CMK (cell line): ENCODE results near the gene NID2.

ENCODE experiments used
- DNase-seq: peaks from one replicate; pipeline ENCODE4 v3.0.0-alpha.2; 2010; ENCODE audit warnings: low read depth

The NID2 gene

DNA sequence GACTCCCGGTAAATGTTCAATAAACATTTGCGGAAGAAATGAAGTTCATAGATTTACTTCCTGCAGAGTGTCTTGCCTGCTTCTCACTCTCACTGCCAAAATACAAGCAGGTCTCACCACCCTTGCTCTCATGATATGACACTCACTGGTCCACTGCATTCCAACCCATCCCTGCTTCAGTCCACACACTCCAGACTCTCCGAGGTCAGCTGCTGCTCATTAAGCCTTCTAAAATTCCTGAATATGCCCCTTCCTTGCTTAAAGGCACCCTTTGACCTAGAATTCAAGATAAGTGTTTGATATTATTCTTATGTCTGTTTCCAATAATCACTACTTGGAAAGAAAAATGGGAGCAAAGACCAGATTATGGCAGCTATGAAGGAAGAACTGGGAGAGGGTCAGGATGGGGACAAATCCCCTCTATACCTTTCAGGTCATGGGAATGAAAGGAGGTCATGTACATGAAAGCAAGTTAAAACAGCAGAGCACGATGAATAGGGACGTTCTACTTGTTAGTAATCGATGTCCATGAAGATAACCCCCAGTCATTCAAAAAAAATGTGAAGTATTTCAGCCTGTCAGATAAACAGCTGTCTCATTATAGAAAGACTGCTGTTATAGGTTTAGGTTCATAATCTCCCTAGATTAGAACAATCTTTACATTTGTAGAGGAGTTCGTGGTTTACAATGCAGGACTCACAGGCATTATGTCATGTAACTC, 10.5 kb upstream of the NID2 start:
- no peak for DNase-seq

DNA sequence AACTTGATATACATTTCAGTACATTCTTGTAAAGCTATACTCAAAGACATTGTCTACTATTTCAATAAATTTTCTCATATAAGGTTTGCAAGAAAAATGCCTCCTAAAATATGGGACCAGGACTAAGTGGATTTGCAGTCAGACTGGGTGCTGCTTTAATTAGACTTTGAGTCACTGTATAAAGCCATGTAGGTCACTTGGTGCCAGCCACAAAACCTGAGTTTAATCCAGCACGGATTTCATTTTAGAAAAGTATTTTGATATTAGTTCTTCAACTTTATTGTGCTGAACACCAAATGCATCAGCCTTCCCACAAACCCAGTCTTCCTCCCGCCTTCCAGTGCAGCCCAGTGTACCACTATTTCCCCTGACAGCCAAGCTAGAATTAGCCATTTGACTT, 9.9 kb upstream of the NID2 start:
- no peak for DNase-seq

DNA sequence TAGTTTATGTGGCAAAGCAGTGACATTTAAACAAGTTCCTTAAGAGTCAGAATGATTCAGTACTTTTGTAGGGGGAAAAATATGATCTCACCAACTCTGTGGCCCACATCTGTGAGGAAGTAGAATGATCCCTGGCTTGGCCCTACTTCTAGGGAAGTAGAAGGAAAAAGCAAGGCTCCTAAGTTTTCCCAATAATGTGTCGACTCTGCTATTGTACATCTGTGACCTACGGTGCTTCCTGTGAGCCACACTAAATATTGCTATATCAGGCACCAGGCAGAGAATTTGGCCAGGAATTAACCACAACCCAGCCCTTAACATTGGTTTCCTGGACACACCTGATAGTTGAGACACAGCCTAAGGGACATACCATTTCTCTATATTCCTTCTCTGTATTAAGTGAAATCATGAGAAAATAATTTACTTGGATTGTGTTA, 9.3 kb upstream of the NID2 start:
- DNase-seq = no peak

DNA sequence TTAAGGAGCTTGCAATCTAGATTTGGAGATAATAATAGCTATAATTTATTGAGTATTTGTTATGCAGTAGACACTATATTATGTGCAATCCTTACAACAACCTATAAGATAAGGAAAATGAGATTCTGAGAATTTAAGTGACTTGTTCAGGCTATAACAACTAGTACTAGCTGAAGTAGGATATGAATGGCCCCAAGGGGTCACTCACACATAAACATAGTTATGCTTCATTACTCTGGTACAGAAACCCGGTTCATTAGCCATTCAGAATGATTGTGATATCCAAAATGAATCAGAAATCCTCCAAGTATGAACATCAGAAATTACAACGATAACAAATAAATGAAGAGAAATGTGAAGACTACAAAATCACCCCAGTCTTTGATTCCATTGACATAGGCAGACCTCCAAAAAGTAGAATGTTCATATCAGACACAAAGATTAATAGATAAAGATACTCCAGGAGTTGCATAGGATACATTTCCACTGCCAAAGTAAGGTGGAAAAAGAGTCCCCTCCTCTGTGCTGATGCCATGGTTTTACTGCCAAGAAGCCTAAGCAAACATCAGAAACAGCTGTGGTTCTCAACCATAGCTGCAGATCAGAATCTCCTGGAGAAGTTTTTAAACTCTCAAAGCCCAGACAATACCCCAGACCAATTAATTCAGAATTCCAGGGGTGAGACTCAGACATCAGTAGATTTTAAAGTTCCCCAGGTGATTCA, 8.6 kb upstream of the NID2 start:
- DNase-seq = no peak

DNA sequence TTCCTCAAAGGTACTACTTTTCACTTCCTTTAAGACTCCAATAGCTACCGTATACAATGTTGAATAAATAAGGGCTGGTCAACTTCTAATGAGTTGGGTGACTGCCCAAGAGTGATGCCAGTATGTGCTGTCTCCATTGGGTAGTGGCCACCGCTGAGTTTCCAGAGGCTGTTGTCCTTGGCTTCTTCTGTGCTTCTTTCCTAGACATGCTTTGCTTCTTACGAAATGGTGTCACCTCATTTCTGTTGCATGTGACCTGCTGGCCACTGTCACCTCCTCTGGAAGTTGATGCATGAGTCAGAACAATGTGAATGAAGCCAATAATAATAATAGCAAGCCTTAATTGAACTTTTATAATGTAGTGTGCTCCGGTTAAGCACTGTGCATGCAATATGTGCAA, 7.5 kb upstream of the NID2 start:
- DNase-seq = no peak

DNA sequence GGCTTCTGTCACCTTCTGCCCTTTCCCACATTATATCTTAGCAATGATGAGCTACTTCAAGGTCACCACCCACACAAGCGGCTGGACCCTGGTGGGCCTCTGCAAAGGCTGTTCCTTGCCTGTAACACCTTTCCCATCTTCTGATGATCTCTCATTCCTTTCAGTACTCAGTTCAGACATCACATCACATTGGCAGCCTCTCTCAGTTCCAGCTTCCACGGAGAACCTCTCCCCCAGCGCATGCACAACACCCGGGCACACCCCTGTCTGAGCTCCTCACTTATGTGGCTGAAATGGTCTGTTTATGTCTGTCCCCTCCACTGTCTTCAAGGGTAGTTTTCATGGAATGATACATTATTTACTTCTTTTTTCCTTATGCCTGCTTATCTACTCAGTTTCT, 6.5 kb upstream of the NID2 start:
- no peak for DNase-seq

DNA sequence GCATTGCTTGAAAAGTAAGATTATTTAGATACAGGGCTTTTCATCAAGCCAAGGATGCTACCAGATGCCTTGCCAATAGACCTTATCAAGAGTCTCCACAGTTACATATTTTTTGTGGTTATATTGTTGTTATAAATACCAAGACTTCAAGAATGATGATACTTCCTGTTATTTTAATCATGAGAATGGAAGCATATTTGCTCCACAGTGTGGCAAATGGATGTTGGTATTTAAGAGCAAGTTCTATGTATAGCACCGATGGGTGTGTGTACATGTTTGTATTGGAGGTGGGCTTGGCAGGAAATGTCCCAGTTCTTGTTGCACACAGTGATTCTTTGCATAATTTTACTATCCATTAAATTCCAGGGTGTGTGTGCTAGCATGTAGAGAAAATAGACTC, 4.4 kb upstream of the NID2 start:
- DNase-seq = no peak

DNA sequence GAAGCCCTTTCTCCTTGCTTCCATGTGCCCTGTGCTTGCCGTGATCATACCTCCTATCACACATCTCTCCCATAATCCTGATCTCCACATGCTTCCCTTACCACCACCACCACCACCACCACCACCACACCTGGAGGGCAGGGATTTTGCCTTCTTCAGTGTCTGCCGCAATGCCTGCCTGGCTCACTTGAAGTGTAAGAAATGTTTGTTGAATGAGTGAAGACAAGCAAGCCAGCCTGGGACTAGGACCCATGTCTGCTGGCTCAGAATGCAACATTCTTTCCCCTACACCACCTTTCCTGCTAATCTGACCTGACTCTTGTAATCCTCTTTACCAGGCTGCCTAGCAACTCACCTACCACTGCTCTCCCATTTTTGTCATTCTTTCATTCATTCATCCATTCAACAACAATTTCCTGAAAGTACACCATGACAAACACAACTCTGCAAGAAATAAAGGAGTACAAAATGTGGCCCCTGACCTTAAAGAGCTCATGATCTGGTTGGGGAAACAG, 3.5 kb upstream of the NID2 start:
- no peak for DNase-seq

DNA sequence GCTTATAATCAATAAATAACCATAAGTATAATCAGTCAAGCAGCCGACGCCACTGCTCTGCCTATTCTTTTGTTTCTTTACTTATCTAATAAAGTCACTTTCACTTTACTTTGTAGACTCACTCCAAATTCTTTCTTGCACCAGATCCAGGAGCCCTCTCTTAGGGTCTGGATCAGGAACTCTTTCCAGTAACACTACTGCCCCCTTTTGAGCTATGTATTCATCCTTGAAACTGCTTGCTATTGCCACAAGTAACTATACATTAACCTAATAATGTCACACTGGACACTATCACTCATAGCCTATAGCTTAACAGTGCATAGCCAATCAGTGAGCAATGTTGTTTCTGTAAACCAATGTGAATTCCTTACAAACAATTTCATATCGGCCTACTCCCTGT, 2.8 kb upstream of the NID2 start:
- DNase-seq = no peak

DNA sequence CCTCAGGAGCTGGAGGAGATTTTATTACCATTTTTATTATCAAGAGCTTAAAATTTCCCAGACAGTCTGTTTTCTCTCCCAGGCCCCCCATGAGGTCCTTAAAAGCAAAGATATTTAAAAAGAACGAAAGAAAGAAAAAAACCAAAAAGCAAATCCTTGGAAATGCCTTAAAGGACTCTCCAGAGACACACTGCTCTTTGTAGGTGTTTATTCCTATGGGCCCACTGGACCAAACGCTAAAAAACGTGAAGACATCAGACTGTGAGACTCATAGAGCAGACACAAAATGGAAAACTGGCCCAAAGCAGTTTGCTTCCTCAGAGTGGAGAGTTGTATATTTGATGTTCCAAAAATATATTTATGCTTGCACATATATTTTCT, 1.2 kb upstream of the NID2 start:
- DNase-seq = no peak

DNA sequence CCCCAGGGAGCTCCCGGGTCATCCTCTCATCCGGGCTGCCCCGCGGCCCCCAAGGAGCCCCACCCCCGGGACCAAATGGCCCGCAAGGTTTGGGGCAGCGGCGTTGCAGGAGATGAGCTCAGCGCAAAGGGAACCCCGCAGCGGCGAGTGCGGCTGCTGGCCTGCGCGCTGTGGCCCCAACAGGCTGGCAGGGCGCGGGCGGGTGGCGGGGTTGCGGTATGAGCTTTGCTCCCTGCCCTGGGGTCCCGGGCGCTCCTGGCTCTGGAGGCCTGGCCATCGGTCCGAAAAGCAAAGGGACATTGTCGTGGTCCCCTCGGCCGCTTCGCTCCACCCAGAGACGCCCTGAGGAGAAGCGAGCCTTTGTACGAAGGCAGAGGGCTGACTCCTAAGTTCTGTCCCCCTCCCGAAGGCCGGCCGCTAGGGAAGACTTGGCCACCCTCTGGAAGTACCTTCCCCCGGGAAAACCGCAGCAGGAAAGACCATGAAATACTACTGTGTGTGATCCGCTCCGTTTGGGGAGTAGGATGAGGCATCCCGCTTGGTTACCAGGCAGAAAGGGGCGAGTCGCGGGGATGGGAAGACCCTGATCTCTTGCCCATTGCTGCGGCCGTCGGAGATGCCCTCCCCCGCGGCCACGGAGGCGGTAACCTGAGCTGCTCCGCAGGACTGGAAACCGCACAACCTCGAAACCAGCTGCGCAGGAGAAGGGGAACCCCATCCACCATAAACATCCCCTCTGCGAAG, 620 bp upstream of the NID2 start:
- DNase-seq = no peak

DNA sequence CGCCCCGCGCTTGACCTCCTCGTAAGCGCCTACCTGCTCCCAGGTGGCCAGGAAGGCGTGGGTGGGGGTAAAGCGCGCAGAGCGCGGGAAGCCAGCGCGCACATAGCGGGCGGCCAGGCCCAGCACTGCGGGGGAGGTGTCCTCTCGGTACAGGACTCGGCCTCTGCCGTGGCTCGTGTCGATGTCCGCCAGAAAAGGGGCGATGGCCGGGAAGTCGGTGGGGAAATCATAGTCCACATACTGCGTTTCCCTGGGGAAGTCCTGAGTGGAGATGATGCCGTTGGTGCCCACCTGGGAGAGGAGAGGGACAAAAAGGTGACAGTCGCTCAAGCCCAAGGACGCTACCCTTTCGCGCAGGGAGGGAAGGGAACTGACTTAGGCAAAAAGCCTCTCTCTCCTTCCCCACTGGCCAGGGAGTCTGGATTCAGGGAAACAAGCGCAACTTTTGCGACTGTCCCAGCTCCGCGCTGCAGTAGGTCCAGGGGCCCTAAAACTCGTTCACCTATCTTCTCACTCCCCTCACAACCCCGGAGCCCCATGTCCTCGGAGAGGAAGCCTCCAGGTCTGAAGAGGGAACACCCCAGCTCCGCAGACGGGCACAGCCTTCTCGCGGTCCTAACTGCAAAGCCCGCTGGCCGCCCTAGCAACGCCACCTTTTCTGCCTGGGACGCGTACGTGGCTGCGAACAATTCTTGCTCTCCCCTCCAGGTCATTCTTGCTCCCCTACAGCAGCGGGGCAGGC, 815 bp downstream of the NID2 start:
- no peak for DNase-seq

DNA sequence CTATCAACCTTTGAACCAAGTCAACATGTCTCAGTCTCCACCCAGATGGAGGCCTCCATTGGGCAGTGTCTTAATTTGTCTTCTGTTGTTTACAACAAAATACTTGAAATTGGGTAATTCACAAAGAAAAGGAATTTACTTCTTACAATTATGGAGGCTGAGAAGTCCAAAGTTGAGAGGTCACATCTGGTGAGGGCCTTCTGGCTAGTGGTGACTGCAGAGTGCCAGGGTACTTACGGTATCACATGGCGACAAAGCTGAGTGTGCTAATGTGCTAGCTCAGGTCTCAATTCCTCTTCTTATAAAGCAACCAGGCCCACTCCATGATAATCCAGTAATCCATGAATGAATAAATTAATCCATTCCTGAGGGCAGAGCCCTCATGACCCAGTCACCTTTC, 4.7 kb downstream of the NID2 start:
- DNase-seq = no peak

DNA sequence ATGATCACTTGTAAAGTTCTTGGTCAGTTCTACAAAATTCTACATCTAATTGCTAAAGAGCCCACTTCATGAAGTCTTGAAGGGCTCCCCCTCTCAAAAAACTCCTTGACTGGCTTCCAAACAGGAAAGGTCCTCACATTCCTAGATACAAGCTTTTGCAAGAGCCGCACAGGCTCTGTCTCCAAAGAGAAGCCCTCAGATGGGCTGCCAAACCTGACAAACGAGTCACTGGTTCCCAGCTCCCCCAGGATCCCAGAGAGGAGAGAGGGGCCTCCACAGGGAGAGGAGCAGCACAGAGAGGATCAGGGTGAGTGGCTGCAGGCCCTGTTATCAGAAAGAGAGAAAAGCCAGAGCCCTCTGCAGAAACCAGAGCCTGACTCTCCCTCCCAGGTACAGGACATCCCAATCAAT, 5.8 kb downstream of the NID2 start:
- no peak for DNase-seq

DNA sequence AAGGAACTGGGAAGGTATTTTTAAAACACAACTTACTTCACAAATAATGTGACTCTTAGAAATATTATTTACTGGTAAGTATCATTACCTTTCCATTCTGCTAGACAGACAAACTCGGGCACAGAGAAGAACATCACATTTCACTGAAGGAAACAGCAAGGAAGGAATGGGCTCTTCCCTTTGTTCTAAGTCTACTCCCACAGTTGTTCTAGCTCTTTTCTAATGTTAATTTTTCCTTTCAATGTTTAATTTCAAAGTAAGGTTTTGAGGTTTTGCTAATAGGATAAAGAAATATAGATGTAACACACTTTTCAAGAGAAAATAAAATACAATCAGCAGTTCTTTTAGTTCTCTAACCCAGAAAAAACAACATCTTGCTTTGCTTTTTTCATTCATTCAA, 7.0 kb downstream of the NID2 start:
- no peak for DNase-seq

DNA sequence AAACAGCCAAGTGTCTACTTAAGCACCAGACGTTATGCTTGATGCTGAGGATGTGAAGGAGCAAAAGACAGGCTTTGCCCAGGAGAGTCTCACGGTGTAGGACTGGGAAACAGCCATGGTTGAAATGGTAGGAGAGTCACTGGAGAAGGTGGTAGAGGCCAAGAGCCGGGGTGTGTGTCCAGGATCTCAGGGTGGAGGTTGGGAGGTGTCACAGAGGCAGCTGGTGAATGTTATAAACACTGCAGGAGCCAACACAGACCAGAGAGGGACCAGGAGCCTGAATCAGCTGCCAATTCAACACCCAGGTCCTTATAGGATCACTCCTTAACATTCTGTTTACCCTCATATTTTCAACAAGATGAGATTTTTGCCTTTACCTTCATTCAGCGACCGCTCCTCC, 7.5 kb downstream of the NID2 start:
- no peak for DNase-seq

DNA sequence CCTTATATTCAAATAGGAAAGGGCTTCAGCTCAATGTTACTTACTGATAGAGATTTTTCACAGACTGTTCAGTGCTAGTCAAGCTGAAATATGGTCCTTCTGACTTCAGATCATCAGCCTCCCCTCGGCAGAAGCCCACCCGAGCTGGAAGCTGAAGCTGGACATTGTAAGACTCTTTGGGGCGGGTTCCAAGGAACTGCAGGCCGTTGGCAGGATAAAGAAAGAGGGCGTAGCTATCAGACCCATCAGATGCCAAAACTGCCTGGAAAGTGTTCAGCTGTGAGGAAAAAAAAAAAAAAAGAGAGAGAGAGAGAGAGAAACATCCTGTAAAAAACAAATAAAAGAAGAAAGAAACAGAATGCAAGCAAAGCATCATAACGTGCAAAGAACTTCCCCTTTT, 8.8 kb downstream of the NID2 start:
- DNase-seq = no peak

DNA sequence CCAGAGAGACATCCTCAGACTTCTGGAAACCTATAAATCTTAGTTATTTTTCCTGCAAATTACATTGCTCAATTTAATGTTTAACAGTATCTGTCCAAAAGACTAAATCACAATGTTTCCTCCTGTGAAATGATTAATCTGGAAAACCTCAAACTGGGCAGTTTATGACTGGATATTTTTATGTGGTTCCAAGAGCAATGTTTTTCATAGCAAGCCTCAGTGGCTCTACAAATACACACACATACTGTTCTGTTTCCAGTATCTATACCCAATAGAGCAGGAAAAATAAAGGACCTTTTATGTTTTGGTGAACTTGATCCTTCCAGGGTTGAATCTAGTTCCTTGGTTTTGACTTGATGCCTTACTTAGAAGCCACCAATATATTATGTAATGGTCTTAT, 9.2 kb downstream of the NID2 start:
- no peak for DNase-seq

DNA sequence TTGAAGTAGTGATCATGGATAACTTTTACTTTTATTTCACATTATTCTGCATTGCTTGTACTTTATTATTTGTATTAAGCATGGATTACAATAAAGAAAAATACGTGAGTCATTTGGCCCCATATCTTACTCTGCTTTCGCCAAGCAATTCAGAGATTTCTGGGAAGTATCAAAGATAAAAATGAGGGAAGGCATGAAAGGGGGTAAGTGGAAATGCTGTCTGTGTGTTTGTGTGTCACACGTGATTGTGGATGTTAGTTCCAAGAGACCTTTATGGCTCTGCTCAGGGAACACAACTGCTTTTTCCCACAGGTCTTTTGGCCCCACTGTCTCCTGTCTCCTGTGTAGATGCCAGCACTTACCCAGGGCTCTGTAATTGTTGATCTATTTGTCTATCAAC, 10.5 kb downstream of the NID2 start:
- no peak for DNase-seq

DNA sequence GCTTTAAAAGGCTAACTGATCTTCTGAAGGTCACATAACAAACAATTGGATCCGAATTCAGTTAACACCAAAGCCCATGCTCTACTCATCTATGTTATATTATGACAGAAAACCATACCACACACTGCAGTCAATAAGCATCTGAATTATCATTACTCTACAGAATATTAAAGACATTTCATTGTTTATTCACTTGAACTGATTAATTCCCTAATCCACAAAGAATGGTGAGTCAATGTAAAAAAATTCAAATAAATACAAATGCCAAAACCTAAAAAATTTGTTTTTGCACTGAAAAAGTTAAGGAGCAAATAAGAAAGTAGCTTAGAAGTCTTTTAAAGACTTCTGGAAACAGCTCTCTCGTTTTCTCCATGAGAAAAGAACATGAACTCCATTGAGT, 13.7 kb downstream of the NID2 start:
- DNase-seq = no peak

DNA sequence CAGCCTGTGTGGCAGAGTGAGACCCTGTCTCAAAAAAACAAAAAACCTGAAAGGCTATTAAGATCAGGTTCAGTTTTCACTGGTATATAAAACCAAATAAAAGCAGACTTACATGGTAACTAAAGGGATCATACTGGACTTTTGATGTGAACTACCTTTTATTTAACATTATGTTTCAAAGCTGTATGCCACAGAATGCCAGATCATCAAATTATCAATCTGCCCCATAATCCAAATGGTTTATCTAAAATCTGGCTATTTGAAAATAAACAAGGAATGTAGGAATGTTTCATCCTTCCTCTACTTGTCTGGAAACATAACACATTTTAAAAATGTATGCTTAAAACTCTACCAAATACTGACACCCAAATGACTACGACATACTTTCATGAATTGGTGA, 14.2 kb downstream of the NID2 start:
- DNase-seq = no peak

DNA sequence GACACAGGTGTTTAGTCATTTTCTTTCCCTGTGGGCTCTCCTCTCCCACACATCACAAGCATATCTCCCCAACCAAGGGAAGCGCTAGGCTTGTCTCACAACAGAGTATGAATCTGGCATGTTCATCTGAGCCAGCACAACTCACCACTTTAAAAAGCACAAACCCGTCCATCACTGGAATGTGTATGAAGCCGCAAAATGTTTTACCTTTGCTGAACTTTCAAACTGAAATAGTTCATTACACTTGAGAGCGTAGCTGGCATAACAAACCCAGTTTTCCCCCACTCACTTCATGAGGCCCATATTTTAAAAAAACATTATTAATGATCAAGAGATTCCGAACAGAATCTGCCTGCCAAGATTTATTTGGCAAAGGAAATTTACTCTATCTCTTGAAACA, 15.8 kb downstream of the NID2 start:
- no peak for DNase-seq
